ENCODE results near the gene ZFPM1. TPM values are rescaled to one million over a fixed set of nuclear protein-coding genes. Genes with fewer than 3 reads are reported as not detected.
A peak's percentile ranks its signal among the peaks of the same experiment; 100 is the strongest.

ZFPM1 gene
- total RNA-seq, 1 donor from 2014 or later, result 5.7 TPM

DNA sequence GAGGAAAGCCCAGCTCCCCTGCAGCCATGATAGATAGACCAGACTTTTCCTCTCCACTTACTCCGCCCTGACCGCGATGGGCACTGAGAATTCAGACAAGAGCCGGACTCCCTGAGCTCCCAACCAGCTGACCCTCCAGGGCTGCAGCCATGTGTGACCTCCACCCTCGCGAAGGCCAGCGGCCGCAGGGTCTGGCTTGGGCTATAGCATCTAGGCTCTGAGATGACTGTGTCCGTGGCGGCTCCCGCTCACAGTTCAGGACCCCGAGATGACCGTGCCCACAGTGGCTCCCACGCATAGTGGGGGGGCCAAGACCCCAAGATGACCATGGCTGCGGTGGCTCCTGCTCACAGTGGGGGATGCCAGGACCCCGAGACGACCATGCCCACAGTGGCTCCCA, 18.0 kb downstream of the ZFPM1 start:
- Histone ChIP-seq H3K27me3 (ENCODE audit: low read depth) (no peaks in the 10 kb centered on the region), H3K27ac (replicated peaks) (no peak overlapping the region), H3K4me3 (no peak overlapping the region), H3K9me3 (replicated peaks) (no peaks in the 10 kb centered on the region), H3K4me1 (peaks cover 10% of the 10 kb centered on the region), H3K36me3 (no peaks in the 10 kb centered on the region)
- TF ChIP-seq CTCF (IDR thresholded peaks at IDR 0.05; ENCODE audit: borderline replicate concordance), result no peak
- no peak for DNase-seq
- intact Hi-C loops (cut with micrococcal nuclease), result no loop called here

DNA sequence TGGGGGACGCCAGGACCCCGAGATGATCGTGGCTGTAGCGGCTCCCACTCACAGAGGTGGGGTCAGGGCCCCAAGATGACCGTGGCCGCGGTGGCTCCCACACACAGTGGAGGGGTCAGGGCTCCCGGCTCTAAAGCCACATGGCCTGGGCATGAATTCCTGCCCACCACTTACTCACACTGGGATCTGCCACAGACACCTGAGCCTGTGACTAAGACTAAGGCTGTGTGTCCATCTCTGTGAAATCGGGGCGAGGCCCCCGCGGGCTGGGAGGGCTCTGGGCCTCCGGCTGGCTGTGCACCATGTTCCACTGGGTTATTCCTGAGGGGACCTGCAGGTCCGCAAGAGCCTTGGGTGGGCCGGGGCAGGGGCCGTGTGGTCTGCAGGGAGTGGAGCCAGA, 18.5 kb downstream of the ZFPM1 start:
- no peak overlapping the region for H3K27ac ChIP-seq (replicated peaks)
- intact Hi-C loops (cut with micrococcal nuclease), result no loop called here
- no peaks in the 10 kb centered on the region for H3K9me3 ChIP-seq (replicated peaks)

GRCh38 chr16:88472069-88472468, 19.0 kb downstream of the ZFPM1 start:
- H3K27ac ChIP-seq (replicated peaks), result peak overlapping the region; percentile 66
- no peak for DNase-seq
- intact Hi-C loops (cut with micrococcal nuclease), result no loop called here
- TF ChIP-seq CTCF (IDR thresholded peaks at IDR 0.05; ENCODE audit: borderline replicate concordance), result no peak
- H3K4me3 ChIP-seq, result no peak overlapping the region
- H3K9me3 ChIP-seq (replicated peaks), result no peaks in the 10 kb centered on the region
- H3K4me1 ChIP-seq, result peaks cover 10% of the 10 kb centered on the region
- H3K27me3 ChIP-seq (ENCODE audit: low read depth), result no peaks in the 10 kb centered on the region
- H3K36me3 ChIP-seq, result no peaks in the 10 kb centered on the region

More for the DNA sequence above, 18.5 kb downstream of the ZFPM1 start:
- DNase-seq, result no peak
- Histone ChIP-seq H3K4me3 (no peak overlapping the region), H3K36me3 (no peaks in the 10 kb centered on the region), H3K27me3 (ENCODE audit: low read depth) (no peaks in the 10 kb centered on the region), H3K4me1 (peaks cover 10% of the 10 kb centered on the region)
- no peak for TF ChIP-seq CTCF (IDR thresholded peaks at IDR 0.05; ENCODE audit: borderline replicate concordance)

DNA sequence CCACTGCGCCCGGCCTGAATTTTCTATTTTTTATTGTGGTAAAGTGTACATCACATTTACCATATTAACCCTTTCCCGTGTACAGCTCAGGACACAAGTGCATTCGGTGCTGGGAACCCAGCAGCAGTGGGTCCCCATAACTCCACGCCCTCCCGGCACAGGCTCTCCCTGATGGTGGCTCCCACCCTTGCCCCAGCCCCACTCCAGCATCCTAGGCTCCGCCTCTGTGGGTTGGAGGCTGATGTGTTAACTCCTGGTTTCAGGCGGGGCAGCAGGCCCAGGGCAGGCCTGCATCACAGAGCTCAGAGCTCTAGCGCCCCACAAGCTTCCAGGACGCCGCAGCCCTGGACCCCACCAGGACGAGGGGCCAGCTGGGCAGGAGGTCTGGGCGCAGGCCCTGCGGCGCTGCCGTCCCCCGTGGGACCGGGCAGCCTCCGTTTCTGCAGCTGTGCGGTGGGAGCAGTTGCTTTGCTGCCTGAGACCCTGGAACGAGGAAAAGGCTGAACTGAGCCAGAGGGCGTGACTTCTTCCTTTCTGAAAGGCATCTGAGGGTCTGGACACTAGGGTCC, 19.6 kb downstream of the ZFPM1 start:
- Histone ChIP-seq H3K36me3 (no peaks in the 10 kb centered on the region), H3K27ac (replicated peaks) (peak overlapping the region; percentile 66), H3K4me1 (peaks cover 10% of the 10 kb centered on the region), H3K4me3 (peak overlapping the region; percentile 60), H3K27me3 (ENCODE audit: low read depth) (no peaks in the 10 kb centered on the region), H3K9me3 (replicated peaks) (no peaks in the 10 kb centered on the region)
- TF ChIP-seq CTCF (IDR thresholded peaks at IDR 0.05; ENCODE audit: borderline replicate concordance), result no peak
- intact Hi-C loops (cut with micrococcal nuclease), result no loop called here
- DNase-seq, result peak; percentile 34

DNA sequence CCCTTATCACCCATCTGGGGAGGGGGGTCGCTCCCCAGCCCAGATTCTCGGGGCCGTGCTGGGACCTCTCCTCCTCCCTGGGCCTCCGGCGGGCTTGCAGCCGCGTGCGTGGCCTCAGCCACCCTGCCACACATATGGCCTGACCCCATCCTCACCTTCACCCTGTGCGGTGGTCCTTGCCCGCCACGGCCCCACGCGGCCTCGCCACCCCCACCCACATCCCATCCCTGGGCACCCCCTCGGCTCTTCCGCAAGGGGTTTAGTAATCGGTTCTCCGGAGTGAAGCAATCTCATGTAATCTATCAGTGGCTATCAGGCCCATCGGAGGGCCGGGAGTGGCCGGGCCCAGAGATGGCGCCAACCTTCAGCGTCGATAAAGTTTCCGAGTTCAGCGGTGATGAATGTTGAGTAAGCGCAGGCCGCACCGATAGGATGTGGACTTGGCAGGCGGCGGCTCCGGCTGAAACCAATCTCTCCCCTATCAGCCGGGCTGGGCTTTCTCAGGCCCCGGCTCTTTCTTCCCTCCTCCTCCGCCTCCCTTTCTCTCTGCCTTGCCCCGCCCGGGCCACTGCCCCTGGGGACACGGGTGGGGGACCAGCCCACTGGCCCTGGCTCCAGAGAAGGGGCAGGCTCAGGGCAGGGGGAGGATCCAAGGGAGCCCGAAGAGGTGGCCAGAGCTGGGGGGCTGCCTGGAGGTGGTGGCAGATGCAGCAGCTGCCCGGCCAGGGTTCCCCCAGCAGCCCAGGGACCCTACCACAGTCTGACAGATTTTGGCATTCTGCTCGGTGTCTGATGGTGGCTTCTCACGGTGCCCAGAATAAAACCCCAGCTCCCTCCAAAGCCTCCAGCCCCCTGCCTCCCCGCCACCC, 20.8 kb downstream of the ZFPM1 start:
- peaks cover 8% of the 10 kb centered on the region for H3K4me1 ChIP-seq
- no peak for TF ChIP-seq CTCF (IDR thresholded peaks at IDR 0.05; ENCODE audit: borderline replicate concordance)
- no peaks in the 10 kb centered on the region for H3K27me3 ChIP-seq (ENCODE audit: low read depth)
- H3K4me3 ChIP-seq, result peak overlapping the region; percentile 60
- H3K27ac ChIP-seq (replicated peaks), result peak overlapping the region; percentile 66
- DNase-seq, result peak; percentile 70
- no peaks in the 10 kb centered on the region for H3K9me3 ChIP-seq (replicated peaks)
- no peaks in the 10 kb centered on the region for H3K36me3 ChIP-seq
- intact Hi-C loops (cut with micrococcal nuclease), result no loop called here
